ENCODE results near the gene SAYSD1. TPM values are rescaled to one million over a fixed set of nuclear protein-coding genes. Genes with fewer than 3 reads are reported as not detected.
A peak's percentile ranks its signal among the peaks of the same experiment; 100 is the strongest.

SAYSD1 gene, protein sequence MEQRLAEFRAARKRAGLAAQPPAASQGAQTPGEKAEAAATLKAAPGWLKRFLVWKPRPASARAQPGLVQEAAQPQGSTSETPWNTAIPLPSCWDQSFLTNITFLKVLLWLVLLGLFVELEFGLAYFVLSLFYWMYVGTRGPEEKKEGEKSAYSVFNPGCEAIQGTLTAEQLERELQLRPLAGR
- total RNA-seq, result 10 to 100 TPM in 5 of 6 donors, 1 to 10 TPM in 1; 9.4 to 19.9 (median 16.5) TPM

DNA sequence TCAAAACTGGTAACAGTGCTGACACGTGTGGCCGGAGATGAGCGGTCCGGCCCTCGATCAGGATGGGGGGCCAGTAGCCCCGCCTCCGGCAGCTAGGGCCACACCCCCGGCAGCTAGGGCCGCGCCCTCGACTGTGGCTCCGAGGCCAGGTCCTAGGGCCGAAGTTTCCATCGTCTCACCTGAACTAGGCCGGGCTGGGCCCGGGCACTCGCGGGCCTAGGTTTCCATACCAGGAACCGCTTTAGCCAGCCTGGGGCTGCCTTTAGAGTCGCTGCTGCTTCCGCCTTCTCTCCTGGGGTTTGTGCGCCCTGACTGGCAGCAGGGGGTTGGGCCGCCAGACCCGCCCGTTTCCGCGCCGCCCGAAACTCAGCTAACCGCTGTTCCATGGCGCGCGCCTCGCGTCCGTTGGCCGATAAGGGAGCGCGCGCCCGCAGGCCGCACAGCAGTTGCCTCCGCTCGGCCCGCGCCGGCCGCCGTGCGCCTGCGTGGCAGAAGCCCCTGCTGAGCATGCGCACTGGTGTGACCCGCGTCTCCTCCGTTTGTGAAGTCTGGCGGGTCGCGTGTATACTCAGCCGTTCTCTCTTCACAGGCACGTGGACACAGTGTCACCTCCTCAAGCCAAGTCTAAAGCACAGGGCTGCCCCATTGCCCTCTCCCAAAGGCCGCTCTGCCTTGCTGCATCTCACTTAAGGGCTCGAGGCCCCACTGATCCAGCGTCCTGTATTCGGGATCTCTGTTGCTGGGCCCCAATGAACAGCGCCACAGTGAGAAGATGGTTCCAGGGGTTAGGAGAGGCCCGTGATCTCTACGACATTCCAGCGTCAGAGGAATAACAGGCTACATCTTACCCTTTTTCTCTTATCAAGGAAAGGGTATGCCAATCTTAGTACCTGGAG lies at the start of gene SAYSD1:
TSS of gene SAYSD1 (minus strand) at position 483 of the 896 bp plus-strand sequence. CDS start at position 386, 97 bp downstream.
- 2 to 4% methylated on average over 12 to 20 of the region's 68 CpGs for WGBS, 2 donors
- ATAC-seq (ENCODE audit: low FRiP score in 2 of 2), result peak; percentile 98 to 99
- DNase-seq, result peak; percentile 91 to 98
- H3K9me3 ChIP-seq, result no peaks in the 10 kb centered on the region
- H3K4me1 ChIP-seq, result peaks cover 11 to 22% (median 16%) of the 10 kb centered on the region in 4 donors
- peak within 1 kb of the TSS; percentile 92 to 97 (median 94) for H3K27ac ChIP-seq
- no peaks in the 10 kb centered on the region for H3K27me3 ChIP-seq
- H3K36me3 ChIP-seq, result peaks cover 0 to 11% (median 0%) of the 10 kb centered on the region in 4 donors
- TF ChIP-seq POLR2A (IDR thresholded peaks at IDR 0.05) (peak in 3 of 4 donors; percentile 64 to 90 (median 79)), POLR2AphosphoS5 (IDR thresholded peaks at IDR 0.05) (peak; percentile 53 to 84), EP300 (IDR thresholded peaks at IDR 0.05) (peak in 1 of 4 donors; percentile 18)
- TF ChIP-seq, protein P1, sequence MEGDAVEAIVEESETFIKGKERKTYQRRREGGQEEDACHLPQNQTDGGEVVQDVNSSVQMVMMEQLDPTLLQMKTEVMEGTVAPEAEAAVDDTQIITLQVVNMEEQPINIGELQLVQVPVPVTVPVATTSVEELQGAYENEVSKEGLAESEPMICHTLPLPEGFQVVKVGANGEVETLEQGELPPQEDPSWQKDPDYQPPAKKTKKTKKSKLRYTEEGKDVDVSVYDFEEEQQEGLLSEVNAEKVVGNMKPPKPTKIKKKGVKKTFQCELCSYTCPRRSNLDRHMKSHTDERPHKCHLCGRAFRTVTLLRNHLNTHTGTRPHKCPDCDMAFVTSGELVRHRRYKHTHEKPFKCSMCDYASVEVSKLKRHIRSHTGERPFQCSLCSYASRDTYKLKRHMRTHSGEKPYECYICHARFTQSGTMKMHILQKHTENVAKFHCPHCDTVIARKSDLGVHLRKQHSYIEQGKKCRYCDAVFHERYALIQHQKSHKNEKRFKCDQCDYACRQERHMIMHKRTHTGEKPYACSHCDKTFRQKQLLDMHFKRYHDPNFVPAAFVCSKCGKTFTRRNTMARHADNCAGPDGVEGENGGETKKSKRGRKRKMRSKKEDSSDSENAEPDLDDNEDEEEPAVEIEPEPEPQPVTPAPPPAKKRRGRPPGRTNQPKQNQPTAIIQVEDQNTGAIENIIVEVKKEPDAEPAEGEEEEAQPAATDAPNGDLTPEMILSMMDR (IDR thresholded peaks at IDR 0.05), result peak in 1 of 6 experiments; percentile 29
- H3K4me3 ChIP-seq, result peak within 1 kb of the TSS; percentile 34 to 77 (median 68)

DNA sequence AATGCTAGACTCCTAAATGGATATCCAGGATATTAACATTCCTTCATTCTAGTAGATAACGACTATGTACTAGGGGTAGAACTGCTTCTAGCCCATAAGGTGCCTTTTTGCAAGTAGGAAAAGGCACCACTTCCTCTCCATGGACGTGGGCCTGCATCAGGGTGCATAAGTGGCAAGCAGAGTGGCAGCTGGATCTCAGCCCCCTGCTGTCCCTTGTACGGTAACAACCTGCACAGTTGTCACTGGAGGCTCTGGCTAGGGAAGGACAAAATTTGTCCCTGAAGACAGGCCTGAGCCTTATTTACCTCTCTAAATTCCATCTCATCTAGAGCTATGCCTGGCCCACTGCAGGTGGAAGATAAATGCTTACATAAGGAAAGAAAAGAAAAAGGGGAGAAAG lies 42.5 kb upstream of the SAYSD1 start:
- no peak overlapping the region for H3K4me3 ChIP-seq
- no peaks in the 10 kb centered on the region for H3K4me1 ChIP-seq
- H3K36me3 ChIP-seq, result no peaks in the 10 kb centered on the region
- 43 to 51% methylated on average over 3 of the region's 3 CpGs for WGBS, 2 donors
- ATAC-seq (ENCODE audit: low FRiP score in 2 of 2) (no peak), DNase-seq (no peak)
- H3K27me3 ChIP-seq, result no peaks in the 10 kb centered on the region
- no peaks in the 10 kb centered on the region for H3K9me3 ChIP-seq
- TF ChIP-seq, protein P1 (IDR thresholded peaks at IDR 0.05), result no peak
- TF ChIP-seq EP300 (IDR thresholded peaks at IDR 0.05) (no peak), POLR2A (IDR thresholded peaks at IDR 0.05) (no peak), POLR2AphosphoS5 (IDR thresholded peaks at IDR 0.05) (no peak)
- no peak overlapping the region for H3K27ac ChIP-seq

DNA sequence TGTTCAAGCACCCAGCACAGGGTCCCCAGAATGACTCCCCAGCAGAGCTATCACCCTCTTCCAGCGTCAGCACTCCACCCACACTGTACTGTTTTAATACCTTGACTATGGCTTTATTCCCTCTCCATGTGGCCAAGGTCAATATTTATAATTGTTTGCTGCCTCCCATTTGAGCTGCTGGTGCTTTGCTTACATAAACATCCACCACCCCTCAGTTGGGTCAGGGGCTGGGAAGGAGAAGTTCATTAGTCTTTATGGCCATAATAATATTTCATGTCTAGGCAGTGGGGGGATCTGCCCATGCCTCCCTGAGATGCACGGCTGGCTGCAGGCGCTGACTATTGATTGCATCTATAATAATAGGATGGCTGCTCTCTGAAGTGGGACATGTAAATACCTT lies 41.8 kb upstream of the SAYSD1 start:
- peaks cover 0 to 4% (median 1%) of the 10 kb centered on the region in 4 donors for H3K4me1 ChIP-seq
- TF ChIP-seq POLR2A (IDR thresholded peaks at IDR 0.05) (no peak), POLR2AphosphoS5 (IDR thresholded peaks at IDR 0.05) (no peak), EP300 (IDR thresholded peaks at IDR 0.05) (no peak)
- TF ChIP-seq, protein P1 (IDR thresholded peaks at IDR 0.05), result no peak
- H3K9me3 ChIP-seq, result no peaks in the 10 kb centered on the region
- no peak for DNase-seq
- 89% methylated on average over 3 of the region's 3 CpGs for WGBS, 2 donors
- H3K4me3 ChIP-seq, result no peak overlapping the region
- H3K27ac ChIP-seq, result no peak overlapping the region
- no peak for ATAC-seq (ENCODE audit: low FRiP score in 2 of 2)
- no peaks in the 10 kb centered on the region for H3K36me3 ChIP-seq
- no peaks in the 10 kb centered on the region for H3K27me3 ChIP-seq

DNA sequence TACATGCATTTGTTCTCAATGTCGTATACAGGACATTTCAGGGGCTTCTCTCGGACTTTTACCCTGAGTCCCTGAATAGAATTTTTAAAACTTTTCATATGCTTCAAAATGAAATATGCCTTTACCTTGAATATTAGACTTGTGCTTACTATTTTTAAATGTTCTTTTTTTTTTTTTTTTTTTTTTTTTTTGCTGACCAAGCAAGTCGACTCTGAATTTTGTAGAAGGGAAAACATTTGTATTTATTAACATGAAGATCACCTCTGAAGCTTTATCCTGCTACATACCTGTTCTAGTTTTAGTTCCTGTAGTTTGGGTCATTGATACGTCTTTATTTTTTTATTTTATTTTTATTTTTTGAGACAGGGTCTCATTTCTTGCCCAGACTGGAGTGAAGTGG lies 39.7 kb upstream of the SAYSD1 start:
- no peaks in the 10 kb centered on the region for H3K36me3 ChIP-seq
- DNase-seq, result no peak
- H3K27ac ChIP-seq, result no peak overlapping the region
- no peak overlapping the region for H3K4me3 ChIP-seq
- H3K9me3 ChIP-seq, result no peaks in the 10 kb centered on the region
- 81 to 82% methylated on average over 4 of the region's 4 CpGs for WGBS, 2 donors
- peaks cover 0 to 7% (median 2%) of the 10 kb centered on the region in 4 donors for H3K4me1 ChIP-seq
- no peak for TF ChIP-seq EP300 (IDR thresholded peaks at IDR 0.05)
- ATAC-seq (ENCODE audit: low FRiP score in 2 of 2), result no peak
- H3K27me3 ChIP-seq, result no peaks in the 10 kb centered on the region

DNA sequence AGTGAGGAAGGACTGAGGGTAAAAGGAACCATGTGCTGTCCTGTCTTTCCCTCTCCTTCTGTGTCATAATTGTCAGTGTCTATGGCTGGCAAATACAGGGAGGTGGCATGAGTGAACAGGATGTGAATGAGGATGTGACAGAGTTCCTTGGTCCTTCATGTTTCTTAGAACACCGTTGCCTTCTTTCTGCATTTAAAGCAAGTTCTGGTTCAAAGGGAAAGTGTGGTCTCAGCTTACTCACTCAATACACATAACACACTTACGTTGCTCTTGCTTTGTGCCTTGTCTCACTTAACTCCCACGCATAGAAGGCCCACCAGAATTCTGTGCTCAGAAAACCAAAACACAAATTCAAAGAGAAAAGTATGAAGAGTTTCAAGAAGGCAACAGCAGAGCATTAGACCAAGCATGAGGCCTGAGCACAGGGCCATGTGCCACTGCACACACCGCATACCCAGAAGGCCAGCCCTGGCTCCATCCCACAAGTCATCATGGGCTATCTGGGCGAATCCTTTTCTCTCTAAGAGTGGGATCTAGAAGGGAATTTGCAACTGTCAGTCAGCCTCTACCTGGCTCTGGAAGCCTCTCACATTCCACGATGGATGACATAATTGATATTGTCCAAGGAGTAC lies 38.9 kb upstream of the SAYSD1 start:
- H3K4me3 ChIP-seq, result no peak overlapping the region
- no peaks in the 10 kb centered on the region for H3K9me3 ChIP-seq
- ATAC-seq (ENCODE audit: low FRiP score in 2 of 2) (no peak), DNase-seq (no peak)
- TF ChIP-seq, protein P1 (IDR thresholded peaks at IDR 0.05), result no peak
- TF ChIP-seq EP300 (IDR thresholded peaks at IDR 0.05), result no peak
- no peak for TF ChIP-seq POLR2A (IDR thresholded peaks at IDR 0.05)
- TF ChIP-seq POLR2AphosphoS5 (IDR thresholded peaks at IDR 0.05), result no peak
- no peak overlapping the region for H3K27ac ChIP-seq
- peaks cover 0 to 7% (median 2%) of the 10 kb centered on the region in 4 donors for H3K4me1 ChIP-seq
- no peaks in the 10 kb centered on the region for H3K36me3 ChIP-seq
- 81 to 87% methylated on average over 6 of the region's 6 CpGs for WGBS, 2 donors
- H3K27me3 ChIP-seq, result no peaks in the 10 kb centered on the region

Data from upper lobe of left lung (tissue), 6 donors.